Sigmoid colon (tissue), 7 donors: Measurements from ENCODE around the gene CCDC63. TPM values are rescaled to one million over a fixed set of nuclear protein-coding genes. Genes with fewer than 3 reads are reported as not detected.

Source experiments
- DNase-seq: peaks from one replicate; pipeline ENCODE4 v3.0.0-alpha.2; 2019
- H3K27ac ChIP-seq, 4 donors: fragments of 200-600 bp; sonication (generic); one replicate each; pipeline ENCODE4 v1.5.1; 2016 to 2019; ENCODE audit warnings: mild to moderate bottlenecking in 1 of 4
- H3K27me3 ChIP-seq, 3 donors: fragments of 200-600 bp; sonication (generic); one replicate each; pipeline ENCODE4 v1.5.1; 2019; ENCODE audit warnings: mild to moderate bottlenecking in 1 of 3
- H3K36me3 ChIP-seq, 4 donors: fragments of 200-600 bp; sonication (generic); one replicate each; pipeline ENCODE4 v1.5.1; 2016 to 2019
- H3K4me1 ChIP-seq, 4 donors: fragments of 200-600 bp; sonication (generic); one replicate each; pipeline ENCODE4 v1.5.1; 2017 to 2019
- H3K4me3 ChIP-seq, 4 donors: fragments of 200-600 bp; sonication (generic); one replicate each; pipeline ENCODE4 v1.5.1; 2017 to 2019; ENCODE audit warnings: mild to moderate bottlenecking in 2 of 4, moderate library complexity in 1 of 4
- H3K9me3 ChIP-seq, 4 donors: fragments of 200-600 bp in 3 of 4; sonication (generic) in 3 of 4; one replicate each; pipeline versions ENCODE4 v1.5.1 to v1.6.1; 2013 to 2019
- EP300 ChIP-seq, 4 donors: sonication (generic); formaldehyde crosslinking; IDR thresholded peaks; one replicate each; pipeline ENCODE4 v1.6.1; 2017; ENCODE audit warnings: antibody characterized with exemption in 4 of 4
- POLR2A ChIP-seq, 2 donors: fragments of 450-650 bp; IDR thresholded peaks; one replicate each; pipeline ENCODE4 v1.6.1; 2016; ENCODE audit warnings: antibody characterized with exemption in 2 of 2, mild to moderate bottlenecking in 2 of 2, moderate library complexity in 2 of 2
- POLR2AphosphoS5 ChIP-seq, 4 donors: sonication (generic); formaldehyde crosslinking; IDR thresholded peaks; one replicate each; pipeline ENCODE4 v1.6.1; 2017; ENCODE audit warnings: antibody characterized with exemption in 4 of 4
- whole genome bisulfite sequencing, 2 donors: extraction: QIAGEN DNeasy Blood & Tissue Kit; methylation state at CpG; one replicate each; pipeline ENCODE4 v1.1.7; 2013; 5-methylcytosine and 5-hydroxymethylcytosine counted together
- intact Hi-C: fragments of 100-400 bp; cut with DNase I; formaldehyde crosslinking; loops from one replicate; pipeline ENCODE4 v1.15.1; 2023
- polyA plus RNA-seq, 3 donors: library from polyadenylated mRNA; stranded (reverse); fragments of 200-250 nt; gene quantifications; one replicate each; pipeline ENCODE4 v1.2.3, GENCODE V29; 2013
- total RNA-seq, 4 donors: library from RNA; depleted of rRNA; stranded (reverse); fragments of >200 nt; gene quantifications; one replicate each; pipeline ENCODE4 v1.1.0, GENCODE V29; 2016
- TF ChIP-seq, protein P1 (sequence below), 4 experiments: fragments of 450-650 bp in 3 of 4; fragments of 200-600 bp in 1 of 4; IDR thresholded peaks; one replicate each; pipeline ENCODE4 v1.5.1; 2016 to 2019; ENCODE audit warnings: antibody characterized with exemption in 4 of 4, mild to moderate bottlenecking in 3 of 4, moderate library complexity in 2 of 4
- donor health status: healthy with polysubstance abuse.
- donor health status: Bipolar disorder and iron deficiency.
- donor health status: healthy.

Gene CCDC63
- total and polyA plus RNA-seq, 7 donors: not detected

DNA sequence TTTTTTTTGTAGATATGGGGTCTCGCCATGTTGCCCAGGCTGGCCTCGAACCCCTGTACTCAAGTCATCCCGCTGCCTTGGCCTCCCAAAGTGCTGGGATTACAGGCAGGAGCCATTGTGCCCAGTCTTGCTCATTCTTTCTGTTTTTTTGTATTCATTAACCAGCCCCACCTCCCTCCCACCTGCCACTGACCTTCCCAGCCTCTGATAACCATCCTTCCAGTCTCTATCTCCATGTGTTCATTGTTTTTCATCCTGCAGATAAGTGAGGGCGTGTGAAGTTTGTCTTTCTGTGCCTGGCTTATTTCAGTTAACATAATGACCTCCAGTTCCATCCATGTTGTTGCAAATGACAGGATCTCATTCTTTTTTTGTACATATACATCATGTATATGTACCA lies 54.6 kb downstream of the CCDC63 start:
- intact Hi-C loops: no loop called here
- Histone ChIP-seq H3K36me3 (no peaks in the 10 kb centered on the region), H3K9me3 (no peaks in the 10 kb centered on the region), H3K27ac (no peak overlapping the region), H3K27me3 (no peaks in the 10 kb centered on the region), H3K4me1 (no peaks in the 10 kb centered on the region), H3K4me3 (no peak overlapping the region)
- WGBS, 2 donors: 62 to 81% methylated on average over 4 of the region's 4 CpGs
- no peak for TF ChIP-seq POLR2A (IDR thresholded peaks at IDR 0.05)
- no peak for TF ChIP-seq POLR2AphosphoS5 (IDR thresholded peaks at IDR 0.05)
- TF ChIP-seq, protein P1, sequence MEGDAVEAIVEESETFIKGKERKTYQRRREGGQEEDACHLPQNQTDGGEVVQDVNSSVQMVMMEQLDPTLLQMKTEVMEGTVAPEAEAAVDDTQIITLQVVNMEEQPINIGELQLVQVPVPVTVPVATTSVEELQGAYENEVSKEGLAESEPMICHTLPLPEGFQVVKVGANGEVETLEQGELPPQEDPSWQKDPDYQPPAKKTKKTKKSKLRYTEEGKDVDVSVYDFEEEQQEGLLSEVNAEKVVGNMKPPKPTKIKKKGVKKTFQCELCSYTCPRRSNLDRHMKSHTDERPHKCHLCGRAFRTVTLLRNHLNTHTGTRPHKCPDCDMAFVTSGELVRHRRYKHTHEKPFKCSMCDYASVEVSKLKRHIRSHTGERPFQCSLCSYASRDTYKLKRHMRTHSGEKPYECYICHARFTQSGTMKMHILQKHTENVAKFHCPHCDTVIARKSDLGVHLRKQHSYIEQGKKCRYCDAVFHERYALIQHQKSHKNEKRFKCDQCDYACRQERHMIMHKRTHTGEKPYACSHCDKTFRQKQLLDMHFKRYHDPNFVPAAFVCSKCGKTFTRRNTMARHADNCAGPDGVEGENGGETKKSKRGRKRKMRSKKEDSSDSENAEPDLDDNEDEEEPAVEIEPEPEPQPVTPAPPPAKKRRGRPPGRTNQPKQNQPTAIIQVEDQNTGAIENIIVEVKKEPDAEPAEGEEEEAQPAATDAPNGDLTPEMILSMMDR (IDR thresholded peaks at IDR 0.05): no peak
- TF ChIP-seq EP300 (IDR thresholded peaks at IDR 0.05): no peak
- DNase-seq: no peak

DNA sequence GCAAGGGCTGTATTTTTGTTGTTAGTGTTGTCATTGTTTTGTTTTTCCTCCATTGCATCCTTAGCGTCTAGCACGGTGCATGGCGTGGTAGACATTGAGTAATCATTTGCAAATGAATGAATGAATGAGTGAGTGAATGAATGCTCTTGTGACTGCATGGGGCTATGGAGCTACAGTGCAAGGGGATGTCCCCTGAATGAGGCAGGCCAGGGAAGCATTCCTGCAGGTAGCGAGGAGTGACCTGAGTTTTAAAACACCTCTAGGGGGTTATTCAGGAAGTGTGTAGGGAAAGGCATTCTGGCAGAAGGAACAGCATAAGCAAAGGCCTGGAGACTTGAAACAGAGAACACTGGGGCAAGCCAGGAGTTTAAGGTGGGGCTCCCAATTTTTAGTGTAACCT lies 56.7 kb downstream of the CCDC63 start:
- DNase-seq: no peak
- no peak overlapping the region for H3K4me3 ChIP-seq
- no peak overlapping the region for H3K27ac ChIP-seq
- 95 to 98% methylated on average over 4 of the region's 4 CpGs for WGBS, 2 donors
- H3K36me3 ChIP-seq: no peaks in the 10 kb centered on the region
- no peaks in the 10 kb centered on the region for H3K9me3 ChIP-seq
- H3K27me3 ChIP-seq: no peaks in the 10 kb centered on the region
- intact Hi-C loops: no loop called here
- no peaks in the 10 kb centered on the region for H3K4me1 ChIP-seq
- TF ChIP-seq POLR2AphosphoS5 (IDR thresholded peaks at IDR 0.05): no peak
- TF ChIP-seq, protein P1 (IDR thresholded peaks at IDR 0.05): no peak
- TF ChIP-seq EP300 (IDR thresholded peaks at IDR 0.05): no peak
- no peak for TF ChIP-seq POLR2A (IDR thresholded peaks at IDR 0.05)

DNA sequence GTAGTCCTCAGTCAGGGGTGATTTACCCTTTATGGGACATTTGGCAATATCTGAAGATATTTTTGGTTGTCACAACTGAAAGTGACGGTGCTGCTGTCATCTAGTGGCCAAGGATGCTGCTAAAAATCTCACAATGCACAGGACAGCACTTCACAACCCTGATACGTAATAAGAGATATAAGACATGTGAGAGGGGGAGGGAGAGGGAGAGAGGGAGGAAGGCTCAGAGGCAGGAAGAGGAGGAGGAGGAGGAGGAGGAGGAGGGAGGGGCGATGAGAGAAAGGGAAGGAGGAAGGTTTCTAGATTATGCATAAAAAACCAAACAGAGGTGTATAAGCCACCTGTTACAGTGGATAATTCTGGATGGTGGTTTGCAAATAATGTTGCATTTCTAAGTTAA lies 59.3 kb downstream of the CCDC63 start:
- no peak for DNase-seq
- Histone ChIP-seq H3K27ac (no peak overlapping the region), H3K9me3 (no peaks in the 10 kb centered on the region), H3K4me1 (no peaks in the 10 kb centered on the region), H3K27me3 (no peaks in the 10 kb centered on the region), H3K36me3 (no peaks in the 10 kb centered on the region), H3K4me3 (no peak overlapping the region)
- no peak for TF ChIP-seq POLR2AphosphoS5 (IDR thresholded peaks at IDR 0.05)
- TF ChIP-seq POLR2A (IDR thresholded peaks at IDR 0.05): no peak
- TF ChIP-seq EP300 (IDR thresholded peaks at IDR 0.05): no peak
- TF ChIP-seq, protein P1 (IDR thresholded peaks at IDR 0.05): no peak
- 24 to 37% methylated on average over 3 of the region's 3 CpGs for WGBS, 2 donors
- intact Hi-C loops: no loop called here

DNA sequence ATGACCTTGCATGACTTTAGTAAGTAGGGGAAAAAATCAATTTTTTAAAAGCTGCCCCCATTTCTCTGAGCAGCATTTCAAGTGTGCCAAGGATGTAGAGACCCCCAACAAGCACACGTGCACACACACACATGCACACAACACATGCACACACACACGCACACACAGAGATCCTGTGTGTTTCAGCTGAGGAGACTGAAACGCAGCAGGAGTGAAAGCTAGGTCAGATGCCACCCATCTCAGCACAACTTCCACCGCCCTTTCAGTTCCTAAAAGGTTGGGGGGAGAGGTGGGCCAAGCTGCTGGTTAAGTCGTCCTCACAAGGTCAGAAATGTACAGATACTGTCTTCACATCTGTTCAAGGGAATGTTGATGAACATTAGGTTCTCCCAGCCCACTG lies 59.7 kb downstream of the CCDC63 start:
- intact Hi-C loops: no loop called here
- 66 to 73% methylated on average over 5 of the region's 5 CpGs for WGBS, 2 donors

DNA sequence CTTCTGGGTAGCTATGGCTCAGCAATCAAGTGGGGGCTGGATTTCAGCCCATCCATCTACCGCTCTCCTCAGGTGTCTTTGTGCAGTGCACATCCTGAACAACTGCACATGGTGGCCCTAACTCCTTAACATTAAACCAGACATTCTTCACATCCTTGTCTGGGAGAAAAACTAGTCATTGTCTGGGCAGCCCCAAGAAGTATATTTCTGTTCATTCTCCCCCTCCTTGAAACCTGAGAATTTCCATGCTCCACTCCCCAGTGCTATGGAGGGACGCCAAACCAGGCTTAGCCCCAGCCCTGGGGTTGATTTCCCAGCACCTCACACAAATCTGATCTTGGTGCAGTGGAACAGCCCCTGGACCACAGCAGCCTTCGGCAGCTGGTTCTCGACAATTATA lies 60.2 kb downstream of the CCDC63 start:
- no peaks in the 10 kb centered on the region for H3K27me3 ChIP-seq
- TF ChIP-seq, protein P1 (IDR thresholded peaks at IDR 0.05): no peak
- TF ChIP-seq POLR2AphosphoS5 (IDR thresholded peaks at IDR 0.05) (no peak), EP300 (IDR thresholded peaks at IDR 0.05) (no peak), POLR2A (IDR thresholded peaks at IDR 0.05) (no peak)
- WGBS, 2 donors: 84 to 87% methylated on average over 4 of the region's 4 CpGs
- no peak for DNase-seq
- H3K4me1 ChIP-seq: no peaks in the 10 kb centered on the region
- H3K9me3 ChIP-seq: no peaks in the 10 kb centered on the region
- no peak overlapping the region for H3K27ac ChIP-seq
- no peak overlapping the region for H3K4me3 ChIP-seq
- intact Hi-C loops: no loop called here
- H3K36me3 ChIP-seq: no peaks in the 10 kb centered on the region

More for the DNA sequence above, 59.7 kb downstream of the CCDC63 start:
- Histone ChIP-seq H3K27ac (no peak overlapping the region), H3K4me1 (no peaks in the 10 kb centered on the region), H3K27me3 (no peaks in the 10 kb centered on the region), H3K9me3 (no peaks in the 10 kb centered on the region), H3K4me3 (no peak overlapping the region), H3K36me3 (no peaks in the 10 kb centered on the region)
- no peak for DNase-seq
- TF ChIP-seq POLR2A (IDR thresholded peaks at IDR 0.05): no peak
- TF ChIP-seq EP300 (IDR thresholded peaks at IDR 0.05): no peak
- TF ChIP-seq, protein P1 (IDR thresholded peaks at IDR 0.05): no peak
- TF ChIP-seq POLR2AphosphoS5 (IDR thresholded peaks at IDR 0.05): no peak
